ENCODE results near the gene NRM. TPM values are rescaled to one million over a fixed set of nuclear protein-coding genes. Genes with fewer than 3 reads are reported as not detected.
A peak's percentile ranks its signal among the peaks of the same experiment; 100 is the strongest.

NRM gene
- total RNA-seq, 2 experiments from 2014 or later = 18.6 to 36.7 TPM

GRCh38 chr6:30678964-30679726 lies 11.6 kb downstream of the NRM start:
- no peak for TF ChIP-seq EZH2phosphoT487 (IDR thresholded peaks at IDR 0.05; ENCODE audit: borderline replicate concordance, low read depth, low read length)
- TF ChIP-seq CTCF (conservative IDR thresholded peaks at IDR 0.05; ENCODE audit: low read length) = peak; percentile 97
- peak overlapping the region; percentile 95 for H3K4me3 ChIP-seq (ENCODE audit: low read depth, low read length, poor library complexity, severe bottlenecking)
- H3K9me3 ChIP-seq (ENCODE audit: low read length) = no peaks in the 10 kb centered on the region
- peaks cover 13% of the 10 kb centered on the region; the same call in 1 of the 2 replicates for H4K20me1 ChIP-seq (ENCODE audit: insufficient read depth, low read length)
- H3K36me3 ChIP-seq (ENCODE audit: insufficient read depth, low read length) = peaks cover 83% of the 10 kb centered on the region
- ChIA-PET POLR2A (interaction anchor here (0.7 to 2.1 kb wide), 8 partner anchors 9 to 144 kb away, joined by 3 to 12 read pairs (median 6); partner anchors contain the start of genes MDC1 and TUBB), CTCF (ENCODE audit: unreplicated experiment) (interaction anchor here (0.8 to 1.2 kb wide), 4 partner anchors 9 to 122 kb away, joined by 3 to 10 read pairs (median 6); partner anchors contain the start of gene PRR3)
- H3K27ac ChIP-seq (ENCODE audit: low read depth, low read length, poor library complexity, severe bottlenecking) = peak overlapping the region; percentile 78
- H3K4me1 ChIP-seq (ENCODE audit: insufficient read depth, low read length, poor library complexity, severe bottlenecking) = peaks cover 30% of the 10 kb centered on the region
- DNase-seq (ENCODE audit: low spot score) = peak; percentile 89
- peaks cover 69% of the 10 kb centered on the region for H3K79me2 ChIP-seq (ENCODE audit: insufficient read depth, low read depth, low read length)
- H2AFZ ChIP-seq (ENCODE audit: low read length) = no peak overlapping the region
- H3K9me2 ChIP-seq (ENCODE audit: insufficient read depth, low read length) = no peaks in the 10 kb centered on the region
- intact Hi-C loops (cut with micrococcal nuclease; ENCODE audit: unreplicated experiment) = loop anchor here (1.0 to 10.0 kb wide), 4 partner anchors 9 to 206 kb away; partner anchors contain the start of gene DDR1
- H3K4me2 ChIP-seq (ENCODE audit: low read length) = peak overlapping the region; percentile 99
- no TSS peak for BruUV-seq (replicated peaks)

DNA sequence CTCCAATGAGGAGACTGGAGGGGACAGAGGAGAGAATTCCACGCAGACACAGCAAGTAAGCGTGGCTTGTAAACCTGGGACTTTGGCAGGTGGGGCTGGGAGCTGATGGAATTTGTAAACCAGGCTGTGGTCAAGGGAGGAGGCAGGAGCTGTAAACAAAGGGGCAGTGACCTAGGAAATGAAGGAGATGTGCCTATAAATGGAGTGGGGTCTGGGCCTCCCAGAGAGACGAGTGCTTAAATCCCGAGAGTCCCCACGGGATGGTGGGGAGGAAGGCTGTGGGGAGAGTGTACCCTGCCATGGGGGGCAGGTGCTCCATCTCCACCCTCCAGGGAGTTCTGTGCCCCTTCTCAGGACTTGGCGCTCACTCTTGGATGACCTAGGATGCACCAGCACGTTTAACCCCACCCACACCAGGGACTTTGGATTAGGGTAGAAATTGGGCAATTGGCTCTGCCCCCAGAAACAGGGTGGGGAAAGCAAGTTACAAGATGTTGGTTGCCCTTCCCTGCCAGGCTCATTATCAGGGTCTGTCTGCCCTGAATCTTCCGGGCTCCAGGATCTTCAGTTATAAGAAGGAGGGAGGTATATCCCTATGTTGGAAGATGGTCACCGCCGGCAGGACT lies 14.0 kb downstream of the NRM start:
- Histone ChIP-seq H4K20me1 (ENCODE audit: insufficient read depth, low read length) (peaks cover 7% of the 10 kb centered on the region; the same call in 1 of the 2 replicates), H3K36me3 (ENCODE audit: insufficient read depth, low read length) (peaks cover 61% of the 10 kb centered on the region), H2AFZ (ENCODE audit: low read length) (no peak overlapping the region), H3K9me2 (ENCODE audit: insufficient read depth, low read length) (no peaks in the 10 kb centered on the region), H3K4me2 (ENCODE audit: low read length) (no peak overlapping the region), H3K79me2 (ENCODE audit: insufficient read depth, low read depth, low read length) (peaks cover 54% of the 10 kb centered on the region), H3K4me3 (ENCODE audit: low read depth, low read length, poor library complexity, severe bottlenecking) (no peak overlapping the region), H3K9me3 (ENCODE audit: low read length) (no peaks in the 10 kb centered on the region), H3K4me1 (ENCODE audit: insufficient read depth, low read length, poor library complexity, severe bottlenecking) (peaks cover 38% of the 10 kb centered on the region), H3K27ac (ENCODE audit: low read depth, low read length, poor library complexity, severe bottlenecking) (no peak overlapping the region)
- TF ChIP-seq EZH2phosphoT487 (IDR thresholded peaks at IDR 0.05; ENCODE audit: borderline replicate concordance, low read depth, low read length) (no peak), CTCF (conservative IDR thresholded peaks at IDR 0.05; ENCODE audit: low read length) (no peak)
- no peak for DNase-seq (ENCODE audit: low spot score)
- POLR2A ChIA-PET = no interaction called here
- CTCF ChIA-PET (ENCODE audit: unreplicated experiment) = interaction anchor here (0.6 kb wide), 1 partner anchor 333 kb away, joined by 3 read pairs; the partner anchor contains the start of gene MUC22
- TSS peak; percentile 84 for BruUV-seq (replicated peaks)
- intact Hi-C loops (cut with micrococcal nuclease; ENCODE audit: unreplicated experiment) = loop anchor here (10.0 kb wide), 1 partner anchor 208 kb away; the partner anchor contains the start of gene DDR1
